GM18519 (cell line): ENCODE measurements around the gene ZFHX2.

Source experiments
- ATAC-seq: cut with Tn5 transposase; IDR thresholded peaks from one replicate; pipeline ENCODE4 v1.9.1; 2021; ENCODE audit warnings: mild to moderate bottlenecking, moderate library complexity; ENCODE audit not compliant: unreplicated experiment, low FRiP score

Gene ZFHX2

GRCh38 chr14:23573384-23574015, 21.9 kb upstream of the ZFHX2 start:
- no peak for ATAC-seq

DNA sequence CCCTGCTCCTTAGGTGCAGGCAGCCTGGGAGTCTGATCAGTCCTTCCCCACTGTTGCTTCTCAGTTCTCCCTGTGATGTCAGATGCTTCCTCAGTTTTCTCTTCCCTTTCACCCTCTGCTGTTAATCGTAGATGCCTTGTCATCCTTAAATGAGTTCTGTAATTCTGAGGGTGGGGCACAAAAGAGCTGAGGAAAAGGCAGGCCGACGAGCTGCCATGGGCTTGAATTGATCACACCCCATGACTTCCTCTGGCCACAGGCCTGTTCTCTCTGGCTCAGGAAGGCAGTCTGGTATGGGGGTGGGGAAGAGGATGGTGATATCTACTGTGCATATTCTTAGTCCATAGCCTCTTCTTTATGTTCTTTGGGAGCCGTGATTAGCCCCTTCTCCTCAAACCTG, 21.3 kb upstream of the ZFHX2 start:
- no peak for ATAC-seq

DNA sequence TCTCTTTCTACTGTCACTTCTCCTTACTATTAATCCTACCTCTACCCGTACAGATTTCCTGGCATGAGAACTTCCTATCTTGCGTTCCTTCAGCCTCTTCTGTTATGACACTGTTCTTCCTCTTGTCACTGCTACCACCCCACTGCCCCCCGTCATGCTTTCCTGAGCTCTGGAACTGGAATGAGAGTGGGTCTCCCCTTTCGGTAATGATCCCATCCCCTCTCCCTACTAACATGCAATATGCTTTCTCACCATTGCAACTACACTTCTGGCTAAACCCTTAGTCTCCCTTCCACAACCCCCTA, 20.9 kb upstream of the ZFHX2 start:
- ATAC-seq = no peak

DNA sequence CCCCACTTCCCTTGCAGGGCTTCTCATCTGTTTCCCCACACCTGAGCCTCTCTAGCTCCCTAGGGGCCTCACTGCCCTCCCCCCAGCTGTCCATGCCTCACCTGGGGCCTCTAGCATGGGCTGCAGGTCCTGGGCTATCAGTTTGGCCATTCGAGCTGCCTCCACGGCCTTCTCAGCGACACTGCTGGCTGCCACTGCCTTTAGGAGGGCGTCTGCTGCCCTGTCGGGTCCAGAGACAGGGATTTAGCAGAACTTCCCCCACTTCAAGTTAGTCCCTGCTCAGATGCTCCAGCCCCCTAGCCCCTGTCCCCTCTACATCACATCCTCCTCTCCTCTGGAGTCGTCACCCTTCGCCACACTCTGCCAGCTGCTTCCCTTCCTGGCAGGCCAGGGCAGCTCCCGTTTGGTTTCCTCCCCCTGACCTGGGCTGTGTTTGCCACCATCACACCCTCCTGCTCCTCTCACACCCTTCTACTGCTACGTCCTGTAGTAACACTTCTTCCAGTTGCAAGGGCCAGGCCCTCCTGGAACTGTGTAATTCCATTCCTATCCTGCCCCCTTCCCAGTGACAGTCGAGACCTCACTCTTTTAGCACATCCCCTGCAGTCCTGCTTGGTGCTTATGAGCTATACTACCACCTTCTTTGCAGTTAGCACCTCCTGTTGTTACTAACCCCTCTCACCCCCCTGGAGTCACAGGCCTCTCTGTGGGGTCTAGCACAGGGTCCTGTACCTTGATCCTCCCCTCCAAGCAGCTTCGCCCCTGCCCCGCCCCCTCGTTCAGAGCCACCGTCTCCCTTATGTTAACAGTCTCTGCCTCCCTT, 20.3 kb upstream of the ZFHX2 start:
- ATAC-seq = no peak

GRCh38 chr14:23570806-23571483, 19.4 kb upstream of the ZFHX2 start:
- no peak for ATAC-seq

DNA sequence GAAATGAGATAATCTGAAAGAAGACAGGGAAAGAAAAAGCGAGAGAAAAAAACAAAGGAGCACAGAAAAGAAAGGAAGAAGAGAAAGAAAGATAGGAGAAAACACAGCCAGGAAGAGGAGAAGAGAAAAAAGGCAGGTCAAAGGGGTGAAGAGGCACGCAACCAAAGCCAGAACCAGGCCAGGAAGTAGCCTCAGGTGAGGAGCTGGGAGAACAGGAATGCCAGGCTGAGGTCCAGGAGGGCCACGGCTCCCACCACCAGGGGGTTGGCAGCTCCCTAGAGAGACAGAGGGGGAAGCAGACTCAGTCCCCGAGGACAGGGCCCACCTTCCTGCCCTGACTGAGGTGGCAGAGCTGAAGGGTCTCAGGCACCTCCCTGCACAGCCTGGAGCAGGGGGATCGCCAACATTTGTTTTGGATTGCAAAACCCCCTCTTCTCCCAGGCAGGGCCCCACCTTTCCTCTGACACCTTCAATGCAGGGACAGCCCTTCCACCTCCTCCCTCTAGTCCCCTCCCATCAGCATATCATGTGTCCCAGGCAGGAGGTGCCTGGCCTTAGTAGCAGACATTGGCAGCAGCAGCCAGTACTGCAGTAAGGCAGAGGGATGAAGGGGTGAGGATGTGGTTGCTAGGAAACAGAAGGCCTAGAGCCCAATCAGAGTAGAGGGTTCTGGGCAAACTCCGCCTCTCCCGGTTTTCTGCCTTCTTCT, 18.0 kb upstream of the ZFHX2 start:
- no peak for ATAC-seq

DNA sequence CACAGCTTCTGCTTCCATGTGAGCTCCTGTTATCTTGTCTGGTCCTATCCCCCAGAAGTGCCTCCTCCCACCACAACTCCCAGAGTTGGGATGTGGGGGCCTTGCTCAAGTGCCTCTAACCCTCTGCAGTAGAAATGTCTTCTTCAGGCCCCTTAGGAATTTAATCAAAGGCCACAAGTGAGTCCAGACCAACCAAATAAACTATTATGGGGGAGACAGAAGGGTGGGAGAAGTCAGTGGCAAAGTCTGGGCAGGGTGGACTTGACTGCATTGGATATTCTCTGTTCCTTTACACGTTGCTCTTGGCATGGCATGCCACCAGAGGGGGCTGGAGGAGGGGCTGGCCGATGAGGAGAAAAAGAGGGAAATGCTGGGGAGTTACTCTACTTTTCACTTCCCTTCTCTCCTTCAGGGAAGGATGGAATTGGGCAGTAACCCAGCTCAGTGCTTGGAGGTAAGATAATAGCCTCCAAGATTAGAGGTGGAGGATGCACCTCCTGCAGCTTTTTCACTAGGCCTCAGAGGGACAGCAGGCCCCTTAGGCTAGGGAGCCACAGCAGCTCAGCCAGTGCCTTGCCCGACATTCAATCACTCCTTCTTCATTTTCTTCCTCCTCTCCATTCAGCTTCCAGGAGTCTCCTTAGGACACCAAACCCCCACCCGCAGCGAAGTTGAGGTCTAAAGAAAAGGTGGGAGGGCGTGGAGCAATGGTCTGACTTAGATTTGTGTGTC, 17.2 kb upstream of the ZFHX2 start:
- ATAC-seq = no peak

GRCh38 chr14:23568021-23568599, 16.5 kb upstream of the ZFHX2 start:
- ATAC-seq = no peak

DNA sequence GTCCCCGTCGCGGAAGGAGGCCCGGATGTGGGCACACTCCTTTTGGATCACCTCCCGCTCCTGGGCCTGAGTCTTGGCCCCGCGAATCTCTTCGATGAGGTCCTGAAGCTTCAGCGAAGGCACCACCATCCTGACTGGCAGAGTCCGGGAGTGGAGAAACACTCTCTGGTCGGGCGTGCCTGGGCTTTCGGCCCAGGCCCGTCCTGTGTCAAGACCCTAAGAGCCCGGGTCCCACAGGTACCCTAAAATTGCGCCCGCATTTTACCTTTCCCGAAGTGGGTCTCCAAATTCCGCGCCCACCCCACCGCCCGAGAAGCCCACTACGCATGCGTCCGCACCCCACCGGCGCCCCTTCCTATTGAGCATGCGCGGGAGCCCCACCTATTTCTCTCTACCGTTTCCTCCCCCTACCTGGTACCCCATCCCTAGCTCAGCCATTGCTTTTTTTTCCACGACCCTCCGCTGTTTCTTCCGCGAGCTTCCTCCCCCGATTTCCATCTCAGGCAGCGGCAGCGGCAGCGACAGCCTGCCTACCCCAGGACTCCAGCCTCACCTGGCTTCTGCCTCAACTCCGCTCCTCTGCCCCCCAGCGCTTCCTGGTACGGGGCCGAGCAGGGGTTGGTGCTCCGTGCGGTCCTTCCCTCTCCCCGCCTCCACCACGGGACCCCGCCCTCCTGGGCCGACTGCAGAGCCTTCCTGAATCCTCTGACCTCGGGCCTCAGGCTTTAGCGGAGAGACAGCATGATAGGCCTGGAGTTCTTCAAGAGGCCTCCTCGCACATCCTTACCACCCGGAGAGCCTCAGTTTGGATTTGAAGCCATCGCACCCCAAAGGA, 15.8 kb upstream of the ZFHX2 start, which contains the start of gene AP1G2:
TSS of gene AP1G2 (minus strand) at position 606 of the 835 bp plus-strand sequence. CDS start at position 129, 477 bp downstream.
- ATAC-seq = peak; percentile 63

DNA sequence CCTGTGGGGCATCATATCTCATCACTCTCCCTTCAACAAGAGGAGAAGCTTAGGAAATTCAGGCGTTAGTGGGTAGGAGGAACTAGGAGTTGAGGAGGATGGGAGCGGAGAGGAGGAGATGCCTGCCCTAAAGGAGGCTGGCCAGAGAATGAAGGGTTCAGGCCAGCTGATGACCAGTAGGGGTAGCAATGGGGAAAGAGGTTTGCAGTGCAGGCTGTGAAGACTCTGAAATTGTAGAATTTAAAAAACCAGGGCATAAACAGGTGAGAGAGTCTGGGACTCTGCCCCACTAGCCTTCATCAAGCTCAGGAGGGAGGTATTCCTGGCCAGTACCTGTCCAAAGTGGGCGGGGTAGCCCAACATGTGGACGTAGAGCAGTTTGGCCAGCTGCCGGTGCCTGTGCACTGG, 15.2 kb upstream of the ZFHX2 start:
- ATAC-seq = no peak

DNA sequence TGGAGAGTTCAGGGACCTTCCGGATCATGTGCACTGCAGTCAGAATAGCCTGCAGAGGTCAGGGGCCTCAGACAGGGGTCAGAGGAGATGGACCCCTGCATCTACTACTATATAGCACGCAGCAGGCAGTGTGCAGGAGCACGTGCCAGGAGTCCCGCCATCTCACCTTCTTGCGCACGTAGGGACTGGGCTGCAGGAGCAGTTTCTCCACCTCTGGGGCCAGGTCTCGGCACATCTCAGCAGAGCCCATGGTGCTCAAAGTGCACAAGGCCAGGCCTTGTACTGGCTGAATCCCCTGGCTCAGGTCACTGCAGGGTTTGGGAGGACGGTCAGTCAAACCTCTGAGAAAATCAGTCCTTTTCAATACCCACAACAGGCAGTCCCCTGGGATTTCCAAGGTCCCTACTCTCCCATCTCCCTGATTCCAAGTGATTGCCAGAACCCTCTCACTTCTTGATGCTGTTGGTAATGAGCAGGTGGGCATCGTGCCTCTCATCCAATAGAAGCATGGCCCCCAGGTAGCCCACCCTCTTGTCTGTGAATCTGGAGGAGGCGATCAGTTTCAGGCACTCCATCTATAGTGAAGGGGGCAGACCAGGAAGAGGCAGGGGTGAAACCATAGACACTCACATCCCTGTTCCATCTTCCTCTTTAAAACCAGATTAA, 14.7 kb upstream of the ZFHX2 start:
- no peak for ATAC-seq

GRCh38 chr14:23565626-23566025, 14.1 kb upstream of the ZFHX2 start:
- no peak for ATAC-seq

GRCh38 chr14:23564876-23565275, 13.3 kb upstream of the ZFHX2 start:
- no peak for ATAC-seq

DNA sequence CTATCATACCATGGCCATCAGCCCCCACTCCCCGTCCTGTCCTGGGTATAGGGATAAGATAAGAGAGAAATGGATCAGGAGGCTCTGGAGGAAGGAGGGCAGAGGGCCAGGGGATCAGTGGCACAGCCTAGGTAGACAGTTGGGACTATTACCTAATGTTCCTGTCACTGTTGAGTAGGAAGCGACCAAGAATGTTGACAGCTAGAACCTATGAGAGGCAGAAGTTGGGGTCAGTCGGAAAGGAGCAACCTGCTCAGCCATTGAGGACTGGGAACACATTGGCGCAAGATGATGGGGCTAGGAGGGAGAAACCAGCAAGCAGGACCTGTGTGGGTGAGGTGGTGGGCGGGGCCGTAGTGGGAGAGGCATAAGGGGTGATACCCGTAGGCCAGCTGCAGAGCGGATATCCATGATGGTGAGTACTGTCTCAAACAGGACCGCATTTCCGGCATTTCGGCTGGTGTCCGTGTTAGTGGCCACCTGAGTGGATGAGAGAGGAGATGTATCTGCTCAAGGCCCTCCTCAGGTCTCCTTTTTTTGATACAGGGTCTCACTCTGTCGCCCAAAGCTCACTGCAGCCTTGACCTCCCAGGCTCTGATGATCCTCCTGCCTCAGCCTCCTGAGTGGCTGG, 12.7 kb upstream of the ZFHX2 start:
- no peak for ATAC-seq

DNA sequence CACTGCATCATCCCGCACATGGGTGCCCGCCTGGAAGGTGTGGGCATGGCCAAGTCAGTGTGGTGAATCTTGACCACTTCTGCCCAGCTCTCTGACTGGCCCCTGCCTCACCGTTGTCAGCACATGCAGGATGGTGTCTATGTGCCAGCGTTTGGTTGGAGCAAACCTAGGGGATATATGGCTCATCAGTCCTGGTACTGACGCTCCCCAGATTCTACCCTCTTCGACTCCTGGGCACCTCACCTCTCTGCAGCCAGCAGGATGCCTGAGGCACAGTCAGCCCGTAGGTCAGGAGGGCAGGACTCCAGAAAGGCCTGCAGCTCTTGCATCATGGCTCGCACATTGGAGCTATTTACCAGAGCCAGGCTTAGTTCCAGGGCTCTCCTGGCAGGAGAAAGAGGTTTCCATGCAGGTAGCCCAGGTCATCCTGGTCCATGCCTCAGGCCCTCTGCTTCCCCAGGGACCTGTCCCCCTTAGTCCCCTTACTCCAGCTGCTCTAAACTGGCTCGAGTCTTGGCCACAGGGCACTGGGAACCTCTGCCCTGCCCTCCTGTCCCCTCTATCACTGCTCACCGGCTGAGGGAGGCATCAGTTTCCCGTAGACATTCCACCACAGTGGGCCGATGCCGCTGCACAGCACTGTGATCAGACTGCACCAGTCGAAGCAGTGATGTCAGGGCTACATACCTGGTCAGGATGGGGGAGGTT, 12.1 kb upstream of the ZFHX2 start:
- ATAC-seq = no peak

DNA sequence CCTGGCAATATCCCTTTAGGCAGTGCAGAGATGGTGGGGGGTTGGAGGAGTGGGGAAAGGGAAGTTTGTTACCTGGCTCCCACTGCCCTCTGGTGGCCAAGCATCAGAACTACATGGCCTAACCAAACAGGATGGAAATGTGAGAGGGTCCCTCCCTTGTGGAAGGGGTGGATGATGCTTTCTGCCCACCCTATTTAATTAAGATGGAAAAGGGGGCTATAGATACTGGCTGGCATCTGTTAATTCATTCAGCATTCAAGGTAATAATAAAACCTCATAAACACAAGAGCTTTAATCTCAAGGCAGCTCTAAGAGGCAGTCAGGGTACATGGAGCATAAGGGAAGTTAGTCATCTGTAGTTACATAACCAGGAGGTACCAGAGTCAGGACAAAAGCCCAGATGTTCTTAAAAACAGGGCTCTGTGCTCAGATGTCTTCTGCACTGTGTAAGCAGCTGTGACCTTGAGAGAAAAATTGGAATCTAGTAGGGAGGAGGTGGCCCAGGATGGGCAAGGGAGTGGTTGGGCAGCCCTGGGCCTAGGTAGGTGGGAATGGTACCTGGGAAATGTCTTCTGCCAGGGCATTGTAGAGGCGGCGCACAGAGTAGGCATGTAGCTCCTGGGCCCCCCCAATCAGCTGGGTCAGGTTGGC, 11.4 kb upstream of the ZFHX2 start:
- ATAC-seq = no peak
